Measurements from ENCODE around the gene MASP1.
"Not testable (repeated sequence)": the region's sequence is repeated elsewhere in the genome, so short reads cannot be mapped to it uniquely, and the experiment has no call there.

GRCh38 chr3:187238835-187239234 is 52.7 kb downstream of the MASP1 start:
- not testable (repeated sequence) for TF ChIP-seq POLR2AphosphoS5 (IDR thresholded peaks at IDR 0.05; ENCODE audit: borderline replicate concordance, low read depth, low read length); EZH2 (IDR thresholded peaks at IDR 0.05); FOXP2 (optimal IDR thresholded peaks at IDR 0.05; ENCODE audit: control extremely low read depth, extremely low read length, insufficient read depth)

Measured in SK-N-MC (cell line).